Mesodermal cell (in vitro differentiated cells): Measurements from ENCODE around the gene RPA1.
"Not testable (repeated sequence)": the region's sequence is repeated elsewhere in the genome, so short reads cannot be mapped to it uniquely, and the experiment has no call there.

ENCODE experiments used
- H3K27ac ChIP-seq: 2 replicates; pipeline ENCODE4 v1.7.0; 2013; ENCODE audit warnings: mild to moderate bottlenecking, low read depth, low read length, moderate library complexity; ENCODE audit not compliant: severe bottlenecking
- H3K36me3 ChIP-seq: 2 replicates; pipeline ENCODE4 v1.7.1; 2013; ENCODE audit warnings: mild to moderate bottlenecking, low read length, moderate library complexity; ENCODE audit not compliant: control insufficient read depth, insufficient read depth
- H3K4me1 ChIP-seq: one replicate; pipeline ENCODE4 v1.7.1; 2013; ENCODE audit warnings: mild to moderate bottlenecking, low read length; ENCODE audit not compliant: insufficient read depth, control insufficient read depth, poor library complexity, severe bottlenecking
- H3K4me3 ChIP-seq: 2 replicates; pipeline ENCODE4 v1.7.0; 2013; ENCODE audit warnings: low read length, control low read depth, mild to moderate bottlenecking; ENCODE audit not compliant: insufficient read depth, poor library complexity, severe bottlenecking; ENCODE audit errors: extremely low read depth
- H3K9me3 ChIP-seq: 2 replicates; pipeline ENCODE4 v1.7.1; 2013; ENCODE audit warnings: mild to moderate bottlenecking, low read length, moderate library complexity; ENCODE audit not compliant: control insufficient read depth
- WGBS, 2 experiments: methylation state at CpG; one replicate each; pipeline ENCODE4 v1.1.5; 2013; ENCODE audit warnings: missing lambda C conversion rate in 2 of 2; ENCODE audit not compliant: insufficient coverage in 2 of 2; 5-methylcytosine and 5-hydroxymethylcytosine counted together

Gene RPA1

GRCh38 chr17:1813088-1813487, 16.7 kb upstream of the RPA1 start:
- Histone ChIP-seq H3K9me3 (no peaks in the 10 kb centered on the region), H3K36me3 (peaks cover 40% of the 10 kb centered on the region), H3K4me1 (no peaks in the 10 kb centered on the region), H3K4me3 (no peak overlapping the region), H3K27ac (no peak overlapping the region)
- 88 to 94% methylated on average over 5 of the region's 5 CpGs for WGBS, 2 experiments

GRCh38 chr17:1820528-1821252, 9.1 kb upstream of the RPA1 start:
- Histone ChIP-seq H3K4me1 (no peaks in the 10 kb centered on the region), H3K9me3 (no peaks in the 10 kb centered on the region), H3K27ac (no peak overlapping the region), H3K36me3 (peaks cover 43% of the 10 kb centered on the region), H3K4me3 (no peak overlapping the region)
- WGBS, 2 experiments: 72 to 87% methylated on average over 3 to 4 of the region's 7 CpGs

DNA sequence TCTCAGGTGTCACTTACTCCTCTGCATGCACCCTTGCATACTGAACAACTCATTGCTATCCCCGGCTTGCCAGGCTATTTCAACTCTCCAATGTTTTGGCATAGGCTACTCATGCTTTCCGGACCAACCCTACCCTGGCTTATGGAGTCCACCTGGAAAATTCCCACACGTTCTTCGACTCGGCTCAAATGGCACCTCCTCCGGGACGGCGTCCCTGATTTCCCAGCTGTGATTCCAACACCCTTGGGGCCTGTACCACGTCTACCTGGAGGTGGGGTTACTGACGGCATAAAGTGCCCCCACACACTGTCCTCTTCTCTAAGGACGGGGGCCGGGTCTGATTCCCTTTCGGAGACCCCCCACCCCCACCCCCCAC, 601 bp upstream of the RPA1 start:
- H3K36me3 ChIP-seq: peaks cover 53% of the 10 kb centered on the region
- no peaks in the 10 kb centered on the region for H3K9me3 ChIP-seq
- WGBS, 2 experiments: 3 to 4% methylated on average over 8 to 11 of the region's 13 CpGs
- no peaks in the 10 kb centered on the region for H3K4me1 ChIP-seq
- peak overlapping the region; percentile 81 for H3K4me3 ChIP-seq
- peak overlapping the region; percentile 62 for H3K27ac ChIP-seq

DNA sequence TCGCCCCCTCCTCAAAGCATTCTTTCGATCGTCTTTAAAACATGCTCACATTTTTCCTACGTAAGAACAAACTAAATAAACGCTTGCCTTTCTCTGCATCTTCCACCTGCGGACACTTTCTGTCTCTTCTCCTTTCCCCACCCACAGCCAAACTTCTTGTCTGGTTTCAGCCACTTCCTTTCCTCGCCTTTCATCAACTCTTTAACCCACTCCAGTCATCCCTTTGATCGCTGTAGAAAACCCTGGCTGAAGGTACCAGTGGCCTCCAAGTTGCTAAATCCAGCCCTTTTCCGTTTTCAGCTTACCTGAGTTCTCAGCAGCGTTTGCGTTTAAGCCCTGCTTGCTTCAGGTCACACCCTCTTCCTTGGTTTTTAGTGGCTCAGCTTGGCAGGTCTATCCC, 483 bp downstream of the RPA1 start:
- 0 to 1% methylated on average over 11 of the region's 11 CpGs for WGBS, 2 experiments
- Histone ChIP-seq H3K27ac (no peak overlapping the region), H3K36me3 (peaks cover 52% of the 10 kb centered on the region)

DNA sequence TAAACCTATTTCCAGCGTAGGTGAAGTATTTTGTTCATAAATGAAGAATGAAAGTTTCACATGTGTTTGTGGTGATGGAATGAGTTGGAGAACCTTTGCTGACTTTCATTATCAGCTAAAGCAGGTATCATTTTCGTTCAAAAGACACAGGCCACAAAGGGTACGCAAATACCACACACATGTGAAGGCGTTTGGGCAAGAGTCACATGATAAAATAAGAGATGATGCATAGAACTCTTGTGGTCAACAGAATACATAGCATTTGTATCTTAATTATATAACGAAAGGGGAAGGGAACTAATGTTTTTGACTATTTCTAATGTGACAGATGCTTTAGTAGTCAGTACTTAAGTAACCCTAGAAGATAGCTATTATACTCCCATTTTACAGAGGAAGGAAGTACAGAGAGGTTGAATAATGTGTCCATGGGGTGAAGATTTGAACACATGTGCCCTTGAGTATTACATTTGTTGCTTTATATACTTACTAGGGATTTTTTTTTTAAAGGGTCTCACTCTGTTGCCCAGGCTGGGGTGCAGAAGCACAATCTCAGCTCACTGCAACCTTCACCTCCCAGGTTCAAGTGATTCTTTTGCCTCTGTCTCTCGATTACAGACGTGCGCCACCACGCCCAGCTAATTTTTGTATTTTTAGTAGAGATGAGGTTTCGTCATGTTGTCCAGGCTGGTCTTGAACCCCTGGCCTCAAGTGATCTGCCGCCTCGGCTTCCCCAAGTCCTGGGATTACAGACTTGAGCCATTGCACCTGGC, 4.8 kb downstream of the RPA1 start:
- Histone ChIP-seq H3K27ac (no peak overlapping the region), H3K9me3 (no peaks in the 10 kb centered on the region), H3K4me3 (no peak overlapping the region), H3K36me3 (peaks cover 52% of the 10 kb centered on the region), H3K4me1 (no peaks in the 10 kb centered on the region)
- 87 to 97% methylated on average over 7 to 8 of the region's 12 CpGs for WGBS, 2 experiments

More for the DNA sequence above, 483 bp downstream of the RPA1 start:
- Histone ChIP-seq H3K4me3 (peak overlapping the region; percentile 81), H3K4me1 (no peaks in the 10 kb centered on the region), H3K9me3 (no peaks in the 10 kb centered on the region)

DNA sequence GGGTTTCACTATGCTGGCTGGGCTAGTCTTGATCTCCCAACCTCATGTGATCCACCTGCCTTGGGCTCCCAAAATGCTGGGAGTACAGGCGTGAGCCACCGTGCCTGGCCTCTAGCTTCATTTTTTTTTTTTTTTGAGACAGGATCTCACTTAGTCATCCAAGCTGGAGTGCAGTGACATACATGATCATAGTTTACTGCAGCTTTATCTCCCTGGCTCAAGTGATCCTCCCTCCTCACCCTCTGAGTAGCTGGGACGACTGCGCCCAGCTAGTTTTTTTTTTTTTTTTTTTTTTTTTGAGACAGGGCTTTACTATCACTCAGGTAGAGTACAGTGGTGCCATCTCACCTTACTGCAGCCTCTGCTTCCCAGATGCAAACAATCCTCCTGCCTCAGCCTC, 9.7 kb downstream of the RPA1 start:
- no peaks in the 10 kb centered on the region for H3K4me1 ChIP-seq
- H3K27ac ChIP-seq: no peak overlapping the region
- H3K36me3 ChIP-seq: peaks cover 53% of the 10 kb centered on the region
- H3K4me3 ChIP-seq: no peak overlapping the region
- no peaks in the 10 kb centered on the region for H3K9me3 ChIP-seq
- WGBS, 2 experiments: 81 to 100% methylated on average over 2 of the region's 4 CpGs

DNA sequence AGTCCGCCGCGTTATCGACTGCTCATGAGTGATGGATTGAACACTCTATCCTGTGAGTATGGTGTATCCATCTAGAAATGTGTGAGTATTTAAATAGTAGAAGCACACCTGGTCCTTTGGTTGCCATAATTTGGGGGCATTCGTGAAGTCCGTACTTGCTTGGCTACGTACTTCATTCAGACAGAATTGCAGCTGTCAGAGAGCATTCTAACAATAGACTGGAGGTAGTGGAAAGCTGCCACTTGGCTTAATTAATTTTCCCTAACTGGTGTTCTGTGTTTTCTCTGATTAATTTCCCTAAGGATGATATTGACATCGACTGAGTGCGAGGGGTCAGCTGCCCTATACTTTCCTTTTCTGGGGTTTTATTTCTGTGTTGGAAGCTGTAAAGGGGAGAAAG, 14.1 kb downstream of the RPA1 start:
- no peak overlapping the region for H3K4me3 ChIP-seq
- H3K4me1 ChIP-seq: no peaks in the 10 kb centered on the region
- peaks cover 62% of the 10 kb centered on the region for H3K36me3 ChIP-seq
- no peaks in the 10 kb centered on the region for H3K9me3 ChIP-seq
- H3K27ac ChIP-seq: no peak overlapping the region
- 93 to 97% methylated on average over 7 of the region's 9 CpGs for WGBS, 2 experiments

DNA sequence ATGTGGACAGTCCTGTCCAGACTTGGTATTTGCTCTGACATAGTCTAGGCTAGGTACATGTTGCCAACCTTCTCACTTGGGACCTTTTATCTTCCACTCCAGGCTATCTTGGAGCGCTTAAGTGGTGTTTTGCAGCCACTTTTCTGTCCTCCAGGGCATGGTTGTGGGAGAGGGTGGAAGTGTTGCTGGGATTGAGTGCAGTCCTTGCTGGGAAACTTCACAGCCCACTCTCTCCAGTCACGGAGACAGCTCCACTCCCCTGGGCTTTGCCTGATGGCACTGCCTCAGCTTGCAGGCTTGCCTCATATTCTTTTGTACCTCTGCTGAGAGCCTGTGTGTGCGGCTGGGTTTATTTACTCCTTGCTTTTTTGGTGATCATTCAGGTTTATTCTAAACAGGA, 17.4 kb downstream of the RPA1 start:
- WGBS, 2 experiments: 80 to 100% methylated on average over 1 of the region's 3 CpGs
- Histone ChIP-seq H3K4me3 (no peak overlapping the region), H3K4me1 (no peaks in the 10 kb centered on the region), H3K9me3 (no peaks in the 10 kb centered on the region), H3K27ac (no peak overlapping the region), H3K36me3 (peaks cover 78% of the 10 kb centered on the region)

DNA sequence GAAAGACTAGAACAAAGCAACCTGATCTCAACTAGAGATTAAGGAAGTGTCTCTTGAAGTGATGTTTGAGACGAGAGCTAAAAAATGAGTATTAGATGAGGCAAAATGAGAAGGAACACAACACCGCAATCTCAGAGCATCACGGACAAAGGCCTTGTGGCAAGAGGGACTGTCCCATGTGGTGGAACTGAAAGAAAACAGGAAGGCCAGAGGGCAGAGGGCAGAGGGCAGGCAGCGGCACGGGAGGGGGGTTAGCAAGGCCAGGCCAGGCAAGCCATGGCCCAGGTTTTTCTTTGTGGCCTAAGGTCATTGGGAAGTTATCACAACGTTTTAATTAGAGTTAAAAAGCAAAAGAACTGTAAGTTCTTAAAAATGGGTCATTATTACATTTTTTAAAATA, 22.5 kb downstream of the RPA1 start:
- 87 to 90% methylated on average over 4 to 5 of the region's 6 CpGs for WGBS, 2 experiments
- peaks cover 64% of the 10 kb centered on the region for H3K36me3 ChIP-seq
- no peak overlapping the region for H3K4me3 ChIP-seq
- H3K4me1 ChIP-seq: no peaks in the 10 kb centered on the region
- H3K27ac ChIP-seq: peak overlapping the region; percentile 59
- no peaks in the 10 kb centered on the region for H3K9me3 ChIP-seq

DNA sequence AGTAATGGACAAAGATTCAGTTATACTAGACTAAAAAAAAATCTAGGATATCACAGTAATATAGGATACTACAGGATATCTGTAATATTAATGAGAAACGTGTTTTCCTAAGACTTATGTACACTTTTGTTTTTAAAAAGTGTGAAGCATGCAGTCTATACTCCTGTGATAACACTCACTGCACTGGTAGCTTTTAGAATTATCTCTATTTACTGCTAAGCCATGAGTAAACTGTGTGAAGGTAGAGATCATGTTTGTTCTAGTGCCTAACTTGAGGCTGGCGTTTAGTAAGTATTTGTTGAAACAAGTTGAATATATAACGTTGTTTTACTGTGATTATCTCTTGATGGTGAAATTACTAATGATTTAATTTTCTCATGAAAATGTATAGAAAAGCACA, 23.9 kb downstream of the RPA1 start:
- no peaks in the 10 kb centered on the region for H3K4me1 ChIP-seq
- H3K9me3 ChIP-seq: no peaks in the 10 kb centered on the region
- H3K4me3 ChIP-seq: no peak overlapping the region
- no peak overlapping the region for H3K27ac ChIP-seq
- 100% methylated on average over 1 of the region's 3 CpGs; no CpG with 5 or more reads in 1 of the 2 experiments for WGBS, 2 experiments
- peaks cover 55% of the 10 kb centered on the region for H3K36me3 ChIP-seq

DNA sequence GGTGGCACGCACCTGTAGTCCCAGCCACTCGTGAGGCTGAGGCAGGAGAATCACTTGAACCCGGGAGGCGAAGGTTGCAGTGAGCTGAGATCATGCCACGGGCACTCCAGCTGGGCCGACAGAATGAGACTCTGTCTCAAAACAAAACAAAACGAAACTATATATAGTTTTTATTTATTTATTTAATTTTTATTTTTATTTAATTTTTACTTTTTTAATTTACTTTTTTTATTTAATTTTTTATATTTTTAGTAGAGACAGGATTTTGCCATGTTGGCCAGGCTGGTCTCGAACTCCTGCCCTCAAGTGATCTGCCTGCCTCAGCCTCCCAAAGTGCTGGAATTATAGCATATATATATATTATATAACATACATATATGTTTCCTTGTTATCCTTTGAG, 26.7 kb downstream of the RPA1 start:
- H3K4me1 ChIP-seq, H3K9me3 ChIP-seq, H3K4me3 ChIP-seq, H3K27ac ChIP-seq: not testable (repeated sequence)
- peaks cover 59% of the 10 kb centered on the region for H3K36me3 ChIP-seq
- WGBS, 2 experiments: 91 to 94% methylated on average over 2 to 3 of the region's 8 CpGs
